Fibroblast of lung (primary cell): ENCODE results near the gene PDZK1IP1. TPM values are rescaled to one million over a fixed set of nuclear protein-coding genes. Genes with fewer than 3 reads are reported as not detected.

Source experiments
- DNase-seq, 2 donors: peaks; one replicate each; pipeline versions ENCODE4 v3.0.0 to v3.0.0-alpha.2; 2010; ENCODE audit warnings: low read depth in 2 of 2
- H2AFZ ChIP-seq: 2 replicates; pipeline ENCODE4 v1.5.1; 2012; ENCODE audit warnings: low read length, control low read depth, inconsistent platforms
- H3K27ac ChIP-seq: 2 replicates; pipeline ENCODE4 v1.5.1; 2011; ENCODE audit warnings: low read length, control low read depth; ENCODE audit not compliant: insufficient read depth
- H3K27me3 ChIP-seq: 2 replicates; pipeline ENCODE4 v1.5.1; 2011; ENCODE audit warnings: mild to moderate bottlenecking, low read length; ENCODE audit not compliant: control insufficient read depth, insufficient read depth
- H3K36me3 ChIP-seq: 2 replicates; pipeline ENCODE4 v1.5.1; 2011; ENCODE audit warnings: low read length; ENCODE audit not compliant: control insufficient read depth, insufficient read depth
- H3K4me1 ChIP-seq: 2 replicates; pipeline ENCODE4 v1.5.1; 2011; ENCODE audit warnings: low read length; ENCODE audit not compliant: control insufficient read depth, insufficient read depth; ENCODE audit errors: extremely low read depth
- H3K4me2 ChIP-seq: 2 replicates; pipeline ENCODE4 v1.5.1; 2011; ENCODE audit warnings: low read length, control low read depth; ENCODE audit not compliant: insufficient read depth; ENCODE audit errors: extremely low read depth
- H3K4me3 ChIP-seq, 4 experiments: fragments of 200-600 bp in 1 of 4; sonication (generic) in 1 of 4; replicated peaks in 1 of 4; 2 replicates each; pipeline ENCODE4 v1.5.1; 2011 to 2016; ENCODE audit warnings: low read length in 4 of 4, low read depth in 3 of 4, mild to moderate bottlenecking in 3 of 4, control low read depth in 2 of 4, inconsistent platforms in 1 of 4, mixed read lengths in 1 of 4; ENCODE audit not compliant: insufficient read depth in 1 of 4; ENCODE audit errors: control extremely low read depth in 1 of 4
- H3K79me2 ChIP-seq: 2 replicates; pipeline ENCODE4 v1.5.1; 2012; ENCODE audit warnings: mild to moderate bottlenecking, low read length, inconsistent platforms; ENCODE audit not compliant: control insufficient read depth, insufficient read depth
- H3K9ac ChIP-seq: 2 replicates; pipeline ENCODE4 v1.5.1; 2011; ENCODE audit warnings: mild to moderate bottlenecking, low read length, control low read depth; ENCODE audit not compliant: insufficient read depth
- H3K9me3 ChIP-seq: 2 replicates; pipeline ENCODE4 v1.5.1; 2012; ENCODE audit warnings: low read depth, low read length; ENCODE audit not compliant: control insufficient read depth, insufficient read depth
- H4K20me1 ChIP-seq: 2 replicates; pipeline ENCODE4 v1.5.1; 2011; ENCODE audit warnings: low read length; ENCODE audit not compliant: control insufficient read depth, insufficient read depth; ENCODE audit errors: extremely low read depth
- EZH2 ChIP-seq: IDR thresholded peaks from 2 replicates; pipeline ENCODE4 v1.5.1; 2012; ENCODE audit warnings: low read length, control low read depth, mild to moderate bottlenecking; ENCODE audit errors: missing control alignments
- polyA plus RNA-seq, 2 donors: library from polyadenylated mRNA; depleted of rRNA in 1 of 2; stranded (reverse) in 1 of 2; unstranded in 1 of 2; fragments of >200 nt; gene quantifications; 2 replicates each; pipeline ENCODE4 v1.2.1, GENCODE V29; 2011 to 2012; ENCODE audit warnings: missing spikeins in 1 of 2
- total RNA-seq: library from RNA; depleted of rRNA; stranded (reverse); fragments of >200 nt; gene quantifications from 2 replicates; pipeline ENCODE4 v1.2.1, GENCODE V29; 2014
- TF ChIP-seq, protein P1 (sequence below), 2 donors: IDR thresholded peaks in 1 of 2; conservative IDR thresholded peaks in 1 of 2; 1 replicate in 1 of 2; 2 replicates in 1 of 2; pipeline ENCODE4 v1.5.1; 2011 to 2012; ENCODE audit warnings: low read length in 2 of 2, control low read depth in 1 of 2, inconsistent platforms in 1 of 2, low read depth in 1 of 2, mild to moderate bottlenecking in 1 of 2

The PDZK1IP1 gene
- total and polyA plus RNA-seq, 2 donors (not counting 1 experiment from before 2014, with no cell fraction given), result not detected

DNA sequence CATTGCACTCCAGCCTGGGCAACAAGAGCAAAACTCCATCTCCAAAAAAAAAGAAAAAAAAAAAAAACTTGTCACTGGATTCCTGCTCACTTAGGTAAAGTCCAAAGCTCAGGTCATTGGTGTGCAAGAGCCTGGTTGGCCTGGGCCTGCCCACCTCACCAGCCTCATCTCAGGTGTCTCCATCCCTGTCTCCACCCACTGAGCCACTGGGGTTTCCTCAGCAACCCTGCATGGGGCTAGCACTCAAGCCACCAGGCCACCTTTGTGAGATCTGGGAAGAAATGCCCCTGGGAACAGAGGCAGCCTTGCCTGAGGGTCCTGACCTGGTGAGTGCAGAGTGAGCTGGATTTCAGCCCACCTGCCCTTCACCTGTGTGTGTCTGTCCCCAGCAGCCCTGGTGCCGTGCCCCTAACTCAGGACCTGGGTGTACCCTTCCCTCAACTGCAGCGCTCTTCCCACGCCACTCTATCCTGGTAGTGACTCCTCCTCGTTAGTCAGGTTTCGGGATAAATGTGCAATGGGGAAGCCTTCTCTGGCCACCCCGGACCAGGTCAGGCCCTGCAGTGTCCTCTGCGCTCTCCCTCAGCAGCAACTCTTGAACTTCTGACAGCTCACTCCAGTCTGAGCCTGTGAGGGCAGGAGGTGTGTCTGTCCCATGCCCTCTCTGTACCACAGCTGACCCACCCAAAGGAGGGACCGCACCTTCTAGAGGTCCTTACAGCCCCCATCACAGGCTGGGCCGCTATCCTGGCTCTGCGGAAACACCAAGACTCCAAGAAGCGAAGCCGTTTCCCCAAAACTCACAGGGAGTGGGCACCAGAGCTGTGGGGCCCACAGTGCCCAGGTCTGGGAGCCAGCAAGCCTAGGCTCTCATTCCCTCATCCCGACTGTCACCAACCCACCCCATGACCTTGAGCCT lies 3.3 kb downstream of the PDZK1IP1 start:
- Histone ChIP-seq H2AFZ (no peak overlapping the region), H3K4me1 (peaks cover 2% of the 10 kb centered on the region), H3K36me3 (no peaks in the 10 kb centered on the region), H3K27me3 (no peaks in the 10 kb centered on the region), H3K9me3 (no peaks in the 10 kb centered on the region), H3K4me2 (no peak overlapping the region), H3K27ac (no peak overlapping the region), H3K4me3 (no peak overlapping the region), H3K79me2 (no peaks in the 10 kb centered on the region), H4K20me1 (no peaks in the 10 kb centered on the region), H3K9ac (no peak overlapping the region)
- DNase-seq, result no peak
- no peak for TF ChIP-seq EZH2
- TF ChIP-seq, protein P1, sequence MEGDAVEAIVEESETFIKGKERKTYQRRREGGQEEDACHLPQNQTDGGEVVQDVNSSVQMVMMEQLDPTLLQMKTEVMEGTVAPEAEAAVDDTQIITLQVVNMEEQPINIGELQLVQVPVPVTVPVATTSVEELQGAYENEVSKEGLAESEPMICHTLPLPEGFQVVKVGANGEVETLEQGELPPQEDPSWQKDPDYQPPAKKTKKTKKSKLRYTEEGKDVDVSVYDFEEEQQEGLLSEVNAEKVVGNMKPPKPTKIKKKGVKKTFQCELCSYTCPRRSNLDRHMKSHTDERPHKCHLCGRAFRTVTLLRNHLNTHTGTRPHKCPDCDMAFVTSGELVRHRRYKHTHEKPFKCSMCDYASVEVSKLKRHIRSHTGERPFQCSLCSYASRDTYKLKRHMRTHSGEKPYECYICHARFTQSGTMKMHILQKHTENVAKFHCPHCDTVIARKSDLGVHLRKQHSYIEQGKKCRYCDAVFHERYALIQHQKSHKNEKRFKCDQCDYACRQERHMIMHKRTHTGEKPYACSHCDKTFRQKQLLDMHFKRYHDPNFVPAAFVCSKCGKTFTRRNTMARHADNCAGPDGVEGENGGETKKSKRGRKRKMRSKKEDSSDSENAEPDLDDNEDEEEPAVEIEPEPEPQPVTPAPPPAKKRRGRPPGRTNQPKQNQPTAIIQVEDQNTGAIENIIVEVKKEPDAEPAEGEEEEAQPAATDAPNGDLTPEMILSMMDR (conservative IDR thresholded peaks at IDR 0.05 in 1 of 2, IDR thresholded peaks at IDR 0.05 in 1 of 2; ENCODE audit: low read depth in 1 of 2, low read length in 2 of 2), result no peak

DNA sequence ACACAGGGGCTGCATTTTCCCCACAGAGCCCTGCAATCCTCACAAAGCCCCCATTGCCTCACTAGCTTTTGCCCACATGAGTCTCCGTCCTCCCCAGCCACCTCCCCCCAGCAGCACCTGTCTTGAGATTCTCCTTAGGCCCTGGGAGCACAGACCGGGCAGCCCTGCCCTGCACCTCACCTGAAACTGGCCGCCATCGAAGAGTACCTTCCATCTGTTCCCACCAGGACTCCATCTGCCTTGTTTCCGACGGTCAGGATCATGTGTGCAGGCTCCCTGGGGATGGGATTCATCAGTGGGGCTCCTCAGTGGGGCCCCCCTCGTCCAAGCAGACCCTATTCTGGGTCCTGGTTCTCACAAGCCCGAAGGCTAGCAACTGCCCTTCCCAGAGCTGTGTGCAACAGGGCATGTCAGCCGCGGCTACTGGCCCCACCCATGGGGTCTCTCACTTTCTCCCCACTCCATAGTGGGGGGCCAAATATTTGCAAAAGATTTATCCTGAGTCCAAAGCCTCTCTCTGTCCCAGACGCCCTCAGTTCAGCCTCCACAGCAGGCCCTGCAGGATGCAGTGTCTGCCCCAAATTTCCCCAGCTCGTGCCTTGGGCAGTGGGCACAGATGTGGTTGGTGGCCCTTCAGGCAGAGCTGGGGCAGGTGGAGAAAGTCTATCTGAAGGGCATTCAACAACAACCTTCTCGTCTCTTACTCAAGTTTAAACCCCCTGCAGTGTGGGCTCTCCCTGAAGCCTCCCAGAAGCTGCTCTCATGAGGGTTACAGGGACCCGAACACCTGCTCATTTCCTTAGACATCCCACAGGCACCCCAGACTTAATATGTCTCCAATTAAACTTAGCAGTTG lies 4.8 kb downstream of the PDZK1IP1 start:
- no peak overlapping the region for H3K27ac ChIP-seq
- no peak overlapping the region for H3K4me2 ChIP-seq
- H3K36me3 ChIP-seq, result no peaks in the 10 kb centered on the region
- H3K79me2 ChIP-seq, result no peaks in the 10 kb centered on the region
- no peaks in the 10 kb centered on the region for H4K20me1 ChIP-seq
- TF ChIP-seq, protein P1 (conservative IDR thresholded peaks at IDR 0.05 in 1 of 2, IDR thresholded peaks at IDR 0.05 in 1 of 2; ENCODE audit: low read depth in 1 of 2, low read length in 2 of 2), result no peak
- no peak for TF ChIP-seq EZH2
- no peaks in the 10 kb centered on the region for H3K27me3 ChIP-seq
- H3K4me1 ChIP-seq, result peaks cover under 1% of the 10 kb centered on the region
- no peak overlapping the region for H2AFZ ChIP-seq
- no peak overlapping the region for H3K9ac ChIP-seq
- no peaks in the 10 kb centered on the region for H3K9me3 ChIP-seq
- H3K4me3 ChIP-seq, result no peak overlapping the region
- no peak for DNase-seq
